Retinal pigment epithelial cell (primary cell): ENCODE measurements around the gene PPP1R37.
A peak's percentile ranks its signal among the peaks of the same experiment; 100 is the strongest.

Experiments
- DNase-seq: peaks from one replicate; pipeline ENCODE4 v3.0.0-alpha.2; 2010; ENCODE audit warnings: low read depth
- H3K4me3 ChIP-seq: 2 replicates; pipeline ENCODE4 v1.5.1; 2011; ENCODE audit warnings: mild to moderate bottlenecking, low read length, control low read depth, moderate library complexity
- TF ChIP-seq, protein P1 (sequence below): conservative IDR thresholded peaks from 2 replicates; pipeline ENCODE4 v1.5.1; 2011; ENCODE audit warnings: low read depth, low read length, control low read depth, inconsistent platforms

Gene PPP1R37

GRCh38 chr19:45172173-45172572 lies 79.2 kb downstream of the PPP1R37 start:
- TF ChIP-seq, protein P1, sequence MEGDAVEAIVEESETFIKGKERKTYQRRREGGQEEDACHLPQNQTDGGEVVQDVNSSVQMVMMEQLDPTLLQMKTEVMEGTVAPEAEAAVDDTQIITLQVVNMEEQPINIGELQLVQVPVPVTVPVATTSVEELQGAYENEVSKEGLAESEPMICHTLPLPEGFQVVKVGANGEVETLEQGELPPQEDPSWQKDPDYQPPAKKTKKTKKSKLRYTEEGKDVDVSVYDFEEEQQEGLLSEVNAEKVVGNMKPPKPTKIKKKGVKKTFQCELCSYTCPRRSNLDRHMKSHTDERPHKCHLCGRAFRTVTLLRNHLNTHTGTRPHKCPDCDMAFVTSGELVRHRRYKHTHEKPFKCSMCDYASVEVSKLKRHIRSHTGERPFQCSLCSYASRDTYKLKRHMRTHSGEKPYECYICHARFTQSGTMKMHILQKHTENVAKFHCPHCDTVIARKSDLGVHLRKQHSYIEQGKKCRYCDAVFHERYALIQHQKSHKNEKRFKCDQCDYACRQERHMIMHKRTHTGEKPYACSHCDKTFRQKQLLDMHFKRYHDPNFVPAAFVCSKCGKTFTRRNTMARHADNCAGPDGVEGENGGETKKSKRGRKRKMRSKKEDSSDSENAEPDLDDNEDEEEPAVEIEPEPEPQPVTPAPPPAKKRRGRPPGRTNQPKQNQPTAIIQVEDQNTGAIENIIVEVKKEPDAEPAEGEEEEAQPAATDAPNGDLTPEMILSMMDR: no peak
- no peak overlapping the region for H3K4me3 ChIP-seq
- no peak for DNase-seq

GRCh38 chr19:45172611-45173208 lies 79.7 kb downstream of the PPP1R37 start:
- TF ChIP-seq, protein P1: no peak
- H3K4me3 ChIP-seq: no peak overlapping the region

DNA sequence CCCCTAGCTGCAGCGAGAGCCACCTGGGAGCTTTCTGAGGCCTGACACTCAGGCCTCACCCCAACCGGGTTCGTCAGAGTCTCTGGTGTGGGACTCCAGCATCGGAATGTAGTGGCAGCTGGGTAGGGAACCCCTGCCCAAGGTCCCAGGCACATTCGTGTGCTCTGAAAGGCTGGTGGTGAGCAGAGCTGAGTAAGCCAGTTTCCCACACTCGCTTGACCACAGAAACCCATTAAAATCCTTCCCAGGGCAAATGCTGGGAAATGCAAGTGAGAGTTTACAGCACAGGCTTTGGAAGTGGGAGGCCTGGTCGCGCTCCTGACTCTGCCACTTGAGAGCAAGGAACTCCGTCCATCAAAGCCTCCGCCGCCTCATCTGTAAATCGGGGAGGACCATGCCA lies 80.8 kb downstream of the PPP1R37 start:
- DNase-seq: no peak
- no peak overlapping the region for H3K4me3 ChIP-seq
- TF ChIP-seq, protein P1: no peak

More at GRCh38 chr19:45172611-45173208, 79.7 kb downstream of the PPP1R37 start:
- DNase-seq: no peak

DNA sequence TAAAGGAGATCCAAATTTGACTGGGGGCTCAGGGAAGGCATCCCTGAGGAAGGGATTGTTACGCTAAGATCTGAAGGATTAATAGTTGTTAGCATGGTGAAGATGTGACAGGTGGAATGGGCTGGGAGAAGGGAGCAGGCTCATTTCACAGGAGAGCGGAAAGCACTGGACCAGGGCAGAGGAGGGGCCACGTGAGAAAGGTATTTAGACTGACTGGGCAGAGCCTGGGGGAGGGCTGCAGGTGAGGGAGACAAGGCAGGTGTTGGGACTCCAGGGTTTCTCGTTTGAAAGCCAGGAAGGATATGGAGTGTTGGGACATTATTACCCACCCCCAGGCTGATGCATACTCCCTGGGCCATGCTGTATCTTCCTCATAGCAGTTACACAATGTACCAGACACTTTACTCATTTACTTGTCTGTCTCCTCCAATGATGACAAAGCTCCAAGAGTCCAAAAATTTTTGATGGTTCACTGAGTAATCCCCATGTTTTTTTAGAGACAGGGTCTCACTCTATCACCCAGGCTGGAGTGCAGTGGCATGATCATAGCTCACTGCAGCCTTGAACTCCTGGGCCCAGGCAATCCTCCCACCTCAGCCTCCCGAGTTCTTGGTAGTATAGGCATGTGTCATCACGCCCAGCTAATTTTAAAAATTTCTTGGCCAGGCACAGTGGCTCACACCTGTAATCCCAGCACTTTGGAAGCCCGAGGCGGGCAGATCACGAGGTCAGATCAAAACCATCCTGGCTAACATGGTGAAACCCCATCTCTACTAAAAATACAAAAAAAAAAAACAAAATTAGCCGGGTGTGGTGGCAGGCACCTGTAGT lies 82.8 kb downstream of the PPP1R37 start:
- TF ChIP-seq, protein P1: no peak
- no peak overlapping the region for H3K4me3 ChIP-seq
- no peak for DNase-seq

GRCh38 chr19:45177817-45178261 lies 84.9 kb downstream of the PPP1R37 start, which contains the start of gene TRAPPC6A:
Gene TRAPPC6A (minus strand): TSS chr19:45178237. CDS start chr19:45178218, 19 bp downstream.
- H3K4me3 ChIP-seq: peak within 1 kb of the TSS; percentile 97
- no peak for DNase-seq
- TF ChIP-seq, protein P1: no peak

DNA sequence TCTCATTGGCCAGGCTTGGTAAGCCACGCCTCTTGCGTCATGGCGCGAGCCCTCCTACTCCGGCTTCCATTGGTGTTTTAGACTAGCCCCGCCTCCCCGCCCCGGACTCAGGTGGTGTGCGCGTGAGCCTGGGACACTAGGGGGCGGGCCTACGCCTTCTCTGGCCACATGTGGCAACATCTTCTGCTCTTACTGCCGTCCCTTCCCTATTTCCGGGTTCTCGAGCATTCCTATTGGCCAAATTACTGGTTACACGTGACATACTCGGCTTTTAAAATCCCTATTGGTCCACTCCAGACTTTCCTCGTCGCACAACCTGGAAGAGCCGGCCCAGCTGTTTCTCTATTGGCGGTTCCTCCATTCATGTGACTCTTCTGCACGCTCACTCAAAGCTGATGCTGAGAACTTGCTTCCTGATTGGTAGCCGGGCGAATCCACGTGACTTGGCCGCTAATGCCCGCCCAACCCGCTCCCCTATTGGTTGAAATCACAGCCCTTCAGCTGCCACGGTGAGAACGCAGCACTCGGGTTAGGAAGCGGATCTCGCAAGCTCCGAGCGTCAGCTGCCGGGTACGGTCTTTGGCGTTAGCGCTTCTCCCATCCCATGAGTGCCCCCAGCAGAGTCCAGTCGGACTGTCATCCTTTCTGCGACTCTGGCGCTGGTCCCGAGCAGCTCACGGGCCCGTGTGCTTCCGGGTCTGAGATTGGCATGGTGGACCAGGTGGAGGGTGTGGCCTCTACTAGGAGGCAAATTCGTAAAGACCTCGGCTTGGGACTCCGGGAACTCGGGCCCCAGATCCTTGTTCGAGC lies 85.5 kb downstream of the PPP1R37 start, which contains the start of gene BLOC1S3:
Gene BLOC1S3 (plus strand): TSS at position 523 of the 810 bp plus-strand sequence. CDS start 513 bp downstream, outside the sequence.
- peak within 1 kb of the TSS; percentile 97 for H3K4me3 ChIP-seq
- peak; percentile 100 for DNase-seq
- TF ChIP-seq, protein P1: peak; percentile 36
